Omental fat pad (tissue), 4 donors: ENCODE data around the gene SLK. TPM values are rescaled to one million over a fixed set of nuclear protein-coding genes. Genes with fewer than 3 reads are reported as not detected.

Experiments
- ATAC-seq: fragments of 150-250 bp; one replicate; pipeline ENCODE4 v1.9.1; 2016; ENCODE audit warnings: mild to moderate bottlenecking, moderate library complexity; ENCODE audit not compliant: low FRiP score
- DNase-seq: peaks from one replicate; pipeline ENCODE4 v3.0.0-alpha.2; 2019; ENCODE audit warnings: low spot score
- CTCF ChIP-seq, 3 donors: fragments of 450-650 bp; IDR thresholded peaks; one replicate each; pipeline ENCODE4 v1.5.1; 2016 to 2017; ENCODE audit warnings: antibody characterized with exemption in 3 of 3, mild to moderate bottlenecking in 3 of 3, moderate library complexity in 2 of 3
- total RNA-seq, 4 donors: library from RNA; depleted of rRNA; stranded (reverse); fragments of >200 nt; gene quantifications; one replicate each; pipeline ENCODE4 v1.1.0, GENCODE V29; 2016

SLK gene
- total RNA-seq, 4 donors from 2014 or later, result 49.0 to 97.0 (median 61.8) TPM

DNA sequence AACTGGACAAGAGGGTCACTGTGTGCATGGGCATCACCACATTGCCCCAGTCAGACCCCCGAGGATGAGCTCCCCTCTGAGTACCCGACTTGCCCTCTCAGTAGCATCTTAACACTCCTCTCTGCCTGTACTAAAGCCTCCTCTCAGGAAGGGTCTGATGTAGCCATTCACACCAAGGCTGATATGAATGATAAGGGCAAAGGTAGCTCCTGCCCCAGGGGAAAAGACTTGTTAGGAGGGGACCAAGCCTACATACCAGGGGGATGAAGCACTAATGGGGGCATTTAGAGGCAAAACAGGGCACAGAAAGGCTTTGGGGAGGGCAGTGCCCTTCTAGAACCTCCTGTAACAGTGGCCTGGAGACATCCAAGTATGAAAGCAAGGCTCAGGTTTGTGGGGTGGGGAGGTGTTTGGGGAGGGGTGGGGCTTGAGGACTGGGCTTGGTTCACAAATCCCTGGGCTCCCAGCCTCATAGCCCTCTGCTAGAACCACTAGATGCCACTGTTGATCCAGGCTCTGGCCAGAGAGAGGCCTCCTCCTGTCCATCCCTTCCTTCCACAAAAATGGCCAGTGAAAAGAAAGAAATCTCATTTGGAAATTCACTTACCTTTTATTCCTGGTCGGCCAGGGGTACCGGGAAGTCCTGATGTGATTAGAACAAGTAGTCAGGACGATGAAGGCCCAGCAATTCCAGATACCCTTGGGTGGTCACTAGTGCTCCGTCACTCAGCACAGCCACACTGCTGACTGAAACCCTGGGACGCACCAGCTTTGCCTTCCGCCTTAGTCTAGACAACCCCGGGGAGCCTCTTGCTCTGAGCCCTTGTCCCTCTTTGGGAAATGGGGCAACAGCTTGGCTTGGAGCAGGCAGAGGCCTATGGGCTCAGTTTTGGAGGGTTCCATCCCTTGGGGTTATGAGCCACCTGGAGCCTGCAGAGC is 78.5 kb downstream of the SLK start:
- TF ChIP-seq CTCF (IDR thresholded peaks at IDR 0.05), result no peak
- no peak for DNase-seq
- ATAC-seq, result peak; percentile 73

- no peak for TF ChIP-seq CTCF (IDR thresholded peaks at IDR 0.05)
- ATAC-seq, result no peak
- no peak for DNase-seq
These were observed 79.7 kb downstream of the SLK start for GRCh38 chr10:104046651-104047050.

- TF ChIP-seq CTCF (IDR thresholded peaks at IDR 0.05), result no peak
- DNase-seq, result no peak
- ATAC-seq, result peak; percentile 63
These were observed 82.7 kb downstream of the SLK start for GRCh38 chr10:104049504-104050250.

GRCh38 chr10:104052431-104052830 is 85.5 kb downstream of the SLK start:
- DNase-seq (no peak), ATAC-seq (no peak)
- TF ChIP-seq CTCF (IDR thresholded peaks at IDR 0.05), result no peak

GRCh38 chr10:104053201-104053600 is 86.3 kb downstream of the SLK start:
- ATAC-seq (no peak), DNase-seq (no peak)
- no peak for TF ChIP-seq CTCF (IDR thresholded peaks at IDR 0.05)

- ATAC-seq (peak; percentile 48), DNase-seq (no peak)
- no peak for TF ChIP-seq CTCF (IDR thresholded peaks at IDR 0.05)
These were observed 87.5 kb downstream of the SLK start for GRCh38 chr10:104054430-104054829.
